Kidney epithelial cell (primary cell): ENCODE results near the gene DRAM1. TPM values are rescaled to one million over a fixed set of nuclear protein-coding genes. Genes with fewer than 3 reads are reported as not detected.
"Not testable (repeated sequence)": the region's sequence is repeated elsewhere in the genome, so short reads cannot be mapped to it uniquely, and the experiment has no call there.

Experiments
- DNase-seq: peaks from one replicate; pipeline ENCODE4 v3.0.0-alpha.2; 2010; ENCODE audit warnings: low read depth
- H3K27me3 ChIP-seq: 2 replicates; pipeline ENCODE4 v1.6.0; 2011; ENCODE audit warnings: low read length; ENCODE audit not compliant: control insufficient read depth, insufficient read depth
- H3K36me3 ChIP-seq: 2 replicates; pipeline ENCODE4 v1.5.1; 2011; ENCODE audit warnings: low read length; ENCODE audit not compliant: control insufficient read depth, insufficient read depth
- H3K4me3 ChIP-seq: 2 replicates; pipeline ENCODE4 v1.5.1; 2011; ENCODE audit warnings: low read depth, mild to moderate bottlenecking, control low read depth, low read length
- CTCF ChIP-seq: IDR thresholded peaks from 2 replicates; pipeline ENCODE4 v1.5.1; 2011; ENCODE audit warnings: mild to moderate bottlenecking, moderate library complexity, low read length, control low read depth, inconsistent platforms; ENCODE audit not compliant: insufficient read depth, poor library complexity, severe bottlenecking
- total RNA-seq: library from RNA; depleted of rRNA; stranded (reverse); fragments of >200 nt; gene quantifications from 2 replicates; pipeline ENCODE4 v1.2.3, GENCODE V29; 2015

Gene DRAM1
- total RNA-seq, 1 donor from 2014 or later: 44.1 TPM

- H3K27me3 ChIP-seq: no peaks in the 10 kb centered on the region
- no peak for DNase-seq
- TF ChIP-seq CTCF: no peak
- H3K36me3 ChIP-seq: no peaks in the 10 kb centered on the region
- H3K4me3 ChIP-seq: peak overlapping the region; percentile 82
Measured at GRCh38 chr12:101878243-101878821, 952 bp downstream of the DRAM1 start.

GRCh38 chr12:101880769-101881168 is 3.4 kb downstream of the DRAM1 start:
- no peak for DNase-seq
- Histone ChIP-seq H3K36me3 (no peaks in the 10 kb centered on the region), H3K27me3 (no peaks in the 10 kb centered on the region), H3K4me3 (no peak overlapping the region)
- TF ChIP-seq CTCF: no peak

- H3K36me3 ChIP-seq: no peaks in the 10 kb centered on the region
- no peak for DNase-seq
- H3K4me3 ChIP-seq: no peak overlapping the region
- TF ChIP-seq CTCF: no peak
- no peaks in the 10 kb centered on the region for H3K27me3 ChIP-seq
Measured at GRCh38 chr12:101881228-101881627, 3.8 kb downstream of the DRAM1 start.

GRCh38 chr12:101884174-101884573 is 6.8 kb downstream of the DRAM1 start:
- Histone ChIP-seq H3K27me3 (no peaks in the 10 kb centered on the region), H3K36me3 (no peaks in the 10 kb centered on the region), H3K4me3 (no peak overlapping the region)
- TF ChIP-seq CTCF: no peak
- no peak for DNase-seq

GRCh38 chr12:101884781-101885340 is 7.5 kb downstream of the DRAM1 start:
- H3K36me3 ChIP-seq, H3K27me3 ChIP-seq, DNase-seq, H3K4me3 ChIP-seq: not testable (repeated sequence)

- DNase-seq: no peak
- TF ChIP-seq CTCF: no peak
- no peak overlapping the region for H3K4me3 ChIP-seq
- no peaks in the 10 kb centered on the region for H3K27me3 ChIP-seq
- no peaks in the 10 kb centered on the region for H3K36me3 ChIP-seq
Measured at GRCh38 chr12:101885912-101886561, 8.7 kb downstream of the DRAM1 start.
